GM12865 (cell line): ENCODE measurements around the gene TBC1D17.
A peak's percentile ranks its signal among the peaks of the same experiment; 100 is the strongest.

Experiments
- DNase-seq: peaks from one replicate; pipeline ENCODE4 v3.0.0; 2010; ENCODE audit warnings: low read depth
- H3K4me3 ChIP-seq: 2 replicates; pipeline ENCODE4 v1.5.1; 2011; ENCODE audit warnings: mild to moderate bottlenecking, low read depth, low read length, control low read depth
- CTCF ChIP-seq: IDR thresholded peaks from 2 replicates; pipeline ENCODE4 v1.5.1; 2011; ENCODE audit warnings: low read length, control low read depth, low read depth, inconsistent platforms; ENCODE audit not compliant: insufficient read depth; ENCODE audit errors: missing control alignments

TBC1D17 gene

GRCh38 chr19:49857061-49857837 lies 20.3 kb upstream of the TBC1D17 start:
- no peak for TF ChIP-seq CTCF
- peak; percentile 7 for DNase-seq
- H3K4me3 ChIP-seq = no peak overlapping the region

DNA sequence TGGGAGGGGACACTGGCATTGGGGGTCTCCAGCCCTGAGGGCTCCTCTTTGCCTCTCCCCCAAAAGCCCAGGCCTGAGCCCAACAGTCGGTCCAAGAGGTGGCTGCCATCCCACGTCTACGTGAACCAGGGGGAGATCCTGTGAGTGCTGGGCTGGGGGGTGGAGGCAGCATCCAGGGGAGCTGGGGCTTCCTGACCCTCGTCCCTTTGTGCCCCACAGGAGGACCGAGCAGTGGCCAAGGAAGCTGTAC lies 19.7 kb upstream of the TBC1D17 start:
- no peak for TF ChIP-seq CTCF
- DNase-seq = no peak
- H3K4me3 ChIP-seq = no peak overlapping the region

DNA sequence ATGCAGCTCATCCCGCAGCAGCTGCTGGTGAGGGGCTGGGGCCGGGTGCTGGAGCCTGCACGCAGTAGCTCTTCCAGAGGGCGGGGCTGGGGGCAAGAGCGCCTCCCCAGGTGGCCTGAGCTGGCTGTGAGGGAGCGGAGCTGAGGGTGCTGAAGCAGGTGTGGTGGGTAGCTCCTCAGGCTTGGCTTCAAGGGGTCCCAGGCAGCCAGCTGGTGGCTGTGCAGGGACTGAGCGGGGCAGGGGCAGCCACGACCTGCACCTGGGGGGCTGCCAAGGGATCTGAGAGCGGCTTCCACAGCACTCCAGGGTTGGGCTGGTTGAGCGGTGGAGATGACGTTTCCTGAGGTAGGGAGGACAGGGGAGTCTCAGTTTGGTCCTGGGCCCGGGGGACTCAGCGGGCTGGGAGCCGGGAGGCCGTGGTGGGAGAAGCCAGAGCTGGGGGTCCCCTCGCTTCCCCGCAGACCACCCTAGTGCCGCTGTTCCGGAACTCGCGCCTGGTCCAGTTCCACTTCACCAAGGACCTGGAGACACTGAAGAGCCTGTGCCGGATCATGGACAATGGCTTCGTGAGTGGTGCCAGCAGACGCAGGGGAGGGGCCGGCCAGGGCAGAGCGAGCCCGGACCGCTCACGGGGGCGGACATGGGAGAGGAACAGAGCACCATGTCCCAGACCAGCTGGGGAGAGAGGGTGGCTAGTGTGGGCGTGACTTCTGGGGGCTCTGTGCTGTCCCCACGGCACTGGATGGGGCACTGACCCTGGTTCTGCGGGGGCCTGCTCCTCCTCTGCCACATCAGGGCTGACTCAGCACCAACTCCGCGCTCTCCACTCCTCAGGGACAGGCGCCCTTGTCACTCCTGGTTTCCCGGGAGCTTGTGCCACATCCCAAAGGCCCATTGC lies 19.2 kb upstream of the TBC1D17 start:
- no peak overlapping the region for H3K4me3 ChIP-seq
- TF ChIP-seq CTCF = no peak
- peak; percentile 6 for DNase-seq

DNA sequence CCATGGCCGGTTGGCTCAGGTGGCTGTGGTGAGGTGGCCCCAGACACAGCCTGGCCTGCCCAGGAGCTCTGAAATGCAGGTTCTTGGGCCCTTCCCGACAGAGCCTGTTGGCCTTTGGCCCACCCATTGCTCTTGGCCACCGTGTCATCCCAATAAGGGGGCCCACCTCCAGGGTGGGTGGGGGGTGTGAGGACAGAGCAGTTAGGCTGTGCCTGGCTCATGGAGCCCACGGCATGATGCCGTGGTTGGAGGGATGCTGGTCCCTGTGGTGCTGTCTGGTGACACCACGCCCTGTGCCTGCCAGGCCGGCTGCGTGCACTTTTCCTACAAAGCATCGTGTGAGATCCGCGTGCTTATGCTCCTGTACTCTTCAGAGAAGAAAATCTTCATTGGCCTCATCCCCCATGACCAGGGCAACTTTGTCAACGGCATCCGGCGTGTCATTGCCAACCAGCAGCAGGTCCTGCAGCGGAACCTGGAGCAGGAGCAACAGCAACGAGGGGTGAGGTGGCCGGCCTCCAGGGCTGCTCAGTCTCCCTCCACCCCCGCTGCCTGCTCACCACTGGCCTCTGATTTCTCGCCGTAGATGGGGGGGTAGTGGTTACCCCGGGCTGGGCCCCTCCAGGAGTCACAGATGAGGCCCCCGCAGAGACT lies 17.7 kb upstream of the TBC1D17 start:
- no peak for TF ChIP-seq CTCF
- H3K4me3 ChIP-seq = no peak overlapping the region
- DNase-seq = peak; percentile 2

DNA sequence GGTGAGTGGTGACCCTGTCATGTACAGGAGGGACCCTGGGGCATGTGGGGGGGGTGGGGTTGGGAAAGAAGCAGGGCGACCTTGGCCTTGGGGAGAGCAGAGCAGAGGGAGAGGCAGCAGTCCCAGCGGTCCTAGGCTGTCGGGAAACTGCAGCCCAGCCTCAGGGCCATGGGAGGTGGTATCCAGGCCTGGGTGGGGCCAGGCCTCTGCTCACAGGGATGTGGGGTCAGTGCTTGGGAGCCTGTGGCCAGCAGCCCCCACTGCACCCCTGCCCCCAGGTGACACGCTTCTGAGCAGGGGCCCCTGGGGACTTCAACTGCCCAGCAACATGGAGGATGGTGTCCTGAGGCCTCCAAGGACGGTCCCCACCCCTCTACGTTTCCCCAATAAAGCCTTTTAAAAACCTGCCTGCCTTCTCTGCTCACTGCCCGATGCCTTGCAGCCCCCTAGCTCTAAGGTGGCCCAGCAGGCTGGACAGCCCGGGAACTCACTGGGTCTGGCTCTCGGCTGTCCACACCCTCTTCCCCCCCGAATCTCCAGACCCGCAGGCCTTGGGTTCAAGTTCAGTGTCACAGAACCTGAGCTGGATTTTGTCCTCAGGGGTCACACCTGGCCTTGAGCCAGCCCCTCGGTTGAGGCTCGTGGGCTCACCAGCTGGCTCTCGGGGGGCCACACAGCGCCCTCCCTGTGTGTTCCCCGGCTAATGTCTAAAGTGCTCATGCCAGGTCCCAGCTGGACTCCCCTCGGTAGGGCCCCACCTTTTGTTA lies 17.0 kb upstream of the TBC1D17 start:
- peak; percentile 3 for DNase-seq
- TF ChIP-seq CTCF = no peak
- H3K4me3 ChIP-seq = no peak overlapping the region

- H3K4me3 ChIP-seq = no peak overlapping the region
- DNase-seq = peak; percentile 4
- TF ChIP-seq CTCF = no peak
Observed at GRCh38 chr19:49861107-49861506, 16.4 kb upstream of the TBC1D17 start.
